SK-N-SH (cell line): ENCODE results near the gene MYO1E. TPM values are rescaled to one million over a fixed set of nuclear protein-coding genes. Genes with fewer than 3 reads are reported as not detected.

Source experiments
- CTCF ChIA-PET: fragments of 300-600, 350-600 bp; formaldehyde crosslinking; extraction: SDS; loops from one replicate; lab custom pipeline; 2021; lab: Yijun Ruan, JAX
- POLR2A ChIA-PET: fragments of 350-600 bp; sonication (Branson Sonifier 250); formaldehyde crosslinking; extraction: SDS; loops from one replicate; lab custom pipeline; 2020; ENCODE audit warnings: antibody characterized with exemption, inconsistent platforms; lab: Yijun Ruan, JAX
- DNase-seq: peaks from one replicate; pipeline ENCODE4 v3.0.0; 2012
- H2AFZ ChIP-seq: fragments of 200-600 bp; sonication (generic); 2 replicates; pipeline ENCODE4 v1.8.1; 2016; ENCODE audit warnings: antibody characterized with exemption, mild to moderate bottlenecking, low read depth
- H3F3A ChIP-seq: fragments of 200-600 bp; sonication (generic); replicated peaks from 2 replicates; pipeline ENCODE3; 2016; ENCODE audit warnings: antibody characterized with exemption, mild to moderate bottlenecking; ENCODE audit not compliant: insufficient read depth
- H3K27ac ChIP-seq, 2 experiments: fragments of 200-500 bp in 1 of 2; fragments of 200-600 bp in 1 of 2; sonication (Bioruptor generic) in 1 of 2; sonication (generic), shearing (Covaris generic) in 1 of 2; 2 replicates each; pipeline versions ENCODE4 v1.5.1 to v1.6.1; 2014 to 2016; ENCODE audit warnings: low read depth in 2 of 2, inconsistent platforms in 1 of 2, low read length in 1 of 2, mild to moderate bottlenecking in 1 of 2, mixed read lengths in 1 of 2
- H3K27me3 ChIP-seq: fragments of 200-600 bp; sonication (generic), shearing (Covaris generic); 2 replicates; pipeline ENCODE4 v1.6.1; 2016; ENCODE audit warnings: mixed run types; ENCODE audit not compliant: insufficient read depth
- H3K36me3 ChIP-seq, 2 experiments: fragments of 200-500 bp in 1 of 2; fragments of 200-600 bp in 1 of 2; sonication (Bioruptor generic) in 1 of 2; sonication (generic) in 1 of 2; replicated peaks in 1 of 2; 2 replicates each; pipeline versions ENCODE3 to v1.5.1; 2014 to 2016; ENCODE audit warnings: low read length in 1 of 2, mild to moderate bottlenecking in 1 of 2; ENCODE audit not compliant: insufficient read depth in 2 of 2, control insufficient read depth in 1 of 2
- H3K4me1 ChIP-seq, 2 experiments: fragments of 200-500 bp in 1 of 2; fragments of 200-600 bp in 1 of 2; sonication (Bioruptor generic) in 1 of 2; sonication (generic), shearing (Covaris generic) in 1 of 2; 2 replicates each; pipeline versions ENCODE4 v1.5.1 to v1.6.1; 2014 to 2016; ENCODE audit warnings: low read depth in 1 of 2, low read length in 1 of 2, mixed run types in 1 of 2; ENCODE audit not compliant: insufficient read depth in 2 of 2, control insufficient read depth in 1 of 2
- H3K4me2 ChIP-seq: fragments of 200-600 bp; sonication (generic), shearing (Covaris generic); 2 replicates; pipeline ENCODE4 v1.6.1; 2017; ENCODE audit warnings: mixed run types
- H3K4me3 ChIP-seq, 2 experiments: fragments of 200-500 bp in 1 of 2; fragments of 200-600 bp in 1 of 2; sonication (Bioruptor generic) in 1 of 2; sonication (generic), shearing (Covaris generic) in 1 of 2; 2 replicates each; pipeline versions ENCODE4 v1.5.1 to v1.8.1; 2014 to 2016; ENCODE audit warnings: low read depth in 2 of 2, inconsistent platforms in 1 of 2, low read length in 1 of 2, mild to moderate bottlenecking in 1 of 2, mixed read lengths in 1 of 2, moderate library complexity in 1 of 2
- H3K79me2 ChIP-seq: fragments of 200-600 bp; sonication (generic); 2 replicates; pipeline ENCODE4 v1.8.1; 2017; ENCODE audit warnings: mild to moderate bottlenecking; ENCODE audit not compliant: insufficient read depth
- H3K9ac ChIP-seq: fragments of 200-600 bp; sonication (generic); 2 replicates; pipeline ENCODE4 v1.6.1; 2017; ENCODE audit warnings: mixed run types
- H3K9me2 ChIP-seq: fragments of 200-600 bp; sonication (generic); 2 replicates; pipeline ENCODE4 v1.6.1; 2017; ENCODE audit warnings: mixed run types
- H3K9me3 ChIP-seq: fragments of 200-600 bp; sonication (generic); 2 replicates; pipeline ENCODE4 v1.6.1; 2017; ENCODE audit warnings: mixed run types, mild to moderate bottlenecking, moderate library complexity
- H4K20me1 ChIP-seq: fragments of 200-600 bp; sonication (generic); 2 replicates; pipeline ENCODE4 v1.6.1; 2017; ENCODE audit warnings: mild to moderate bottlenecking, mixed run types; ENCODE audit not compliant: insufficient read depth
- CHD2 ChIP-seq: fragments of 150-350 bp; IDR thresholded peaks from 2 replicates; pipeline ENCODE4 v1.6.1; 2018; ENCODE audit warnings: low read length; ENCODE audit not compliant: partially characterized antibody
- ELF1 ChIP-seq: IDR thresholded peaks from 2 replicates; pipeline ENCODE4 v1.4.0; 2012
- EP300 ChIP-seq, 2 experiments: IDR thresholded peaks; 2 replicates each; pipeline versions ENCODE4 v1.4.0 to v1.6.1; 2012; ENCODE audit warnings: borderline replicate concordance in 1 of 2, low read depth in 1 of 2, low read length in 1 of 2
- FOXJ3 ChIP-seq: sonication (generic); formaldehyde crosslinking; IDR thresholded peaks from 2 replicates; pipeline ENCODE4 v1.5.1; 2020; ENCODE audit warnings: mild to moderate bottlenecking, missing genetic modification reagents
- FOXM1 ChIP-seq: IDR thresholded peaks from 2 replicates; pipeline ENCODE4 v1.4.0; 2012; ENCODE audit warnings: low read depth, mild to moderate bottlenecking
- IRF3 ChIP-seq: fragments of 150-350 bp; IDR thresholded peaks from 2 replicates; pipeline ENCODE4 v1.6.1; 2016; ENCODE audit warnings: mild to moderate bottlenecking, low read depth, low read length
- NFIC ChIP-seq: IDR thresholded peaks from 2 replicates; pipeline ENCODE4 v1.4.0; 2012; ENCODE audit warnings: borderline replicate concordance
- POLR2AphosphoS5 ChIP-seq: IDR thresholded peaks from 2 replicates; pipeline ENCODE4 v1.6.1; 2012; ENCODE audit warnings: low read depth, low read length
- RXRA ChIP-seq: IDR thresholded peaks from 2 replicates; pipeline ENCODE4 v1.4.0; 2012; ENCODE audit warnings: low read depth, mild to moderate bottlenecking, borderline replicate concordance
- SIN3A ChIP-seq: IDR thresholded peaks from 2 replicates; pipeline ENCODE4 v1.6.1; 2012; ENCODE audit warnings: low read depth, mild to moderate bottlenecking, low read length, moderate library complexity, borderline replicate concordance
- SMC3 ChIP-seq: IDR thresholded peaks from 2 replicates; pipeline ENCODE4 v1.6.1; 2012; ENCODE audit warnings: low read depth, low read length, improper control_type of control experiment
- TAF1 ChIP-seq: IDR thresholded peaks from 2 replicates; pipeline ENCODE4 v1.6.1; 2012; ENCODE audit warnings: low read depth, mild to moderate bottlenecking, low read length, moderate library complexity, borderline replicate concordance
- TCF12 ChIP-seq: IDR thresholded peaks from 2 replicates; pipeline ENCODE4 v1.4.0; 2012
- WGBS: methylation state at CpG from one replicate; pipeline ENCODE4 v1.1.6; 2017; ENCODE audit warnings: low lambda C conversion rate; 5-methylcytosine and 5-hydroxymethylcytosine counted together
- polyA plus RNA-seq, 3 experiments: library from polyadenylated mRNA; depleted of rRNA; stranded (reverse); fragments of >200 nt; gene quantifications; 2 replicates each; pipeline ENCODE4 v1.2.3, GENCODE V29; 2012
- TF ChIP-seq, protein P1 (sequence below): IDR thresholded peaks from 2 replicates; pipeline ENCODE4; 2012
- TF ChIP-seq, protein P2 (sequence below): fragments of 200-600 bp; sonication (generic); IDR thresholded peaks from 2 replicates; pipeline ENCODE4 v1.6.1; 2017; ENCODE audit warnings: antibody characterized with exemption, mild to moderate bottlenecking, moderate library complexity
- TF ChIP-seq, protein P3 (sequence below): IDR thresholded peaks from 2 replicates; pipeline ENCODE4 v1.6.1; 2012; ENCODE audit warnings: mild to moderate bottlenecking, low read depth, low read length, moderate library complexity

MYO1E gene
- polyA plus RNA-seq, 1 of the 3 experiments (the other 2 are of a cell fraction): 9.7 TPM

- no peak for TF ChIP-seq RXRA
- TF ChIP-seq, protein P1, sequence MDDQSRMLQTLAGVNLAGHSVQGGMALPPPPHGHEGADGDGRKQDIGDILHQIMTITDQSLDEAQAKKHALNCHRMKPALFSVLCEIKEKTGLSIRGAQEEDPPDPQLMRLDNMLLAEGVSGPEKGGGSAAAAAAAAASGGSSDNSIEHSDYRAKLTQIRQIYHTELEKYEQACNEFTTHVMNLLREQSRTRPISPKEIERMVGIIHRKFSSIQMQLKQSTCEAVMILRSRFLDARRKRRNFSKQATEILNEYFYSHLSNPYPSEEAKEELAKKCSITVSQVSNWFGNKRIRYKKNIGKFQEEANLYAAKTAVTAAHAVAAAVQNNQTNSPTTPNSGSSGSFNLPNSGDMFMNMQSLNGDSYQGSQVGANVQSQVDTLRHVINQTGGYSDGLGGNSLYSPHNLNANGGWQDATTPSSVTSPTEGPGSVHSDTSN: no peak
- TF ChIP-seq POLR2AphosphoS5: no peak
- TF ChIP-seq CHD2: no peak
- TF ChIP-seq, protein P2, sequence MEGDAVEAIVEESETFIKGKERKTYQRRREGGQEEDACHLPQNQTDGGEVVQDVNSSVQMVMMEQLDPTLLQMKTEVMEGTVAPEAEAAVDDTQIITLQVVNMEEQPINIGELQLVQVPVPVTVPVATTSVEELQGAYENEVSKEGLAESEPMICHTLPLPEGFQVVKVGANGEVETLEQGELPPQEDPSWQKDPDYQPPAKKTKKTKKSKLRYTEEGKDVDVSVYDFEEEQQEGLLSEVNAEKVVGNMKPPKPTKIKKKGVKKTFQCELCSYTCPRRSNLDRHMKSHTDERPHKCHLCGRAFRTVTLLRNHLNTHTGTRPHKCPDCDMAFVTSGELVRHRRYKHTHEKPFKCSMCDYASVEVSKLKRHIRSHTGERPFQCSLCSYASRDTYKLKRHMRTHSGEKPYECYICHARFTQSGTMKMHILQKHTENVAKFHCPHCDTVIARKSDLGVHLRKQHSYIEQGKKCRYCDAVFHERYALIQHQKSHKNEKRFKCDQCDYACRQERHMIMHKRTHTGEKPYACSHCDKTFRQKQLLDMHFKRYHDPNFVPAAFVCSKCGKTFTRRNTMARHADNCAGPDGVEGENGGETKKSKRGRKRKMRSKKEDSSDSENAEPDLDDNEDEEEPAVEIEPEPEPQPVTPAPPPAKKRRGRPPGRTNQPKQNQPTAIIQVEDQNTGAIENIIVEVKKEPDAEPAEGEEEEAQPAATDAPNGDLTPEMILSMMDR: no peak
- no peak for TF ChIP-seq NFIC
- TF ChIP-seq SIN3A: no peak
- TF ChIP-seq, all 33 proteins: peak for 0
Observed at GRCh38 chr15:59335207-59335786, 37.4 kb downstream of the MYO1E start (continued).

DNA sequence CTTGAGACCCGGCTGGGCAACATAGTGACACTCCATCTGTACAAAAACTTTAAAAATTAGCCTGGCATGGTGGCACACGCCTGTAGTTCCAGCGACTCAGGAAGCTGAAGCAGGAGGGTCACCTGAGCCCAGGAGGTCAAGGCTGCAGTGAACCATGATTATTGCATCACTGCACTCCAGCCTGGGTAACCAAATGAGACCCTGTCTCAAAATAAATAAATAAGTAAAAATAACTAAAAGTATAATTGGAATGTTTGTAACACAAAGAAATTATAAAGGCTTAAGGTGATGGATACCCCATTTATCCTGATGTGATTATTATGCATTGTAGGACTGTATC lies 38.6 kb downstream of the MYO1E start:
- no peak overlapping the region for H3K4me3 ChIP-seq
- ChIA-PET POLR2A (no interaction called here), CTCF (no interaction called here)
- no peaks in the 10 kb centered on the region for H3K36me3 ChIP-seq
- WGBS: 93% methylated on average over 3 of the region's 3 CpGs
- H3K4me1 ChIP-seq: no peaks in the 10 kb centered on the region
- H3K27me3 ChIP-seq: no peaks in the 10 kb centered on the region
- peaks cover 3% of the 10 kb centered on the region; the same call in 1 of the 2 replicates for H4K20me1 ChIP-seq
- no peak overlapping the region for H3K27ac ChIP-seq
- H3F3A ChIP-seq: no peaks in the 10 kb centered on the region
- no peaks in the 10 kb centered on the region for H3K9me2 ChIP-seq
- H3K9ac ChIP-seq: no peak overlapping the region
- H3K4me2 ChIP-seq: no peak overlapping the region
- H3K79me2 ChIP-seq: peaks cover 35% of the 10 kb centered on the region
- no peak overlapping the region for H2AFZ ChIP-seq
- no peak for TF ChIP-seq EP300 (IDR thresholded peaks at IDR 0.05; ENCODE audit: borderline replicate concordance in 1 of 2, low read depth in 1 of 2, low read length in 1 of 2)
- no peak for TF ChIP-seq CHD2
- TF ChIP-seq, protein P1: no peak
- no peak for TF ChIP-seq ELF1
- no peak for TF ChIP-seq NFIC
- no peak for TF ChIP-seq SMC3
- no peak for TF ChIP-seq FOXM1
- TF ChIP-seq, protein P3, sequence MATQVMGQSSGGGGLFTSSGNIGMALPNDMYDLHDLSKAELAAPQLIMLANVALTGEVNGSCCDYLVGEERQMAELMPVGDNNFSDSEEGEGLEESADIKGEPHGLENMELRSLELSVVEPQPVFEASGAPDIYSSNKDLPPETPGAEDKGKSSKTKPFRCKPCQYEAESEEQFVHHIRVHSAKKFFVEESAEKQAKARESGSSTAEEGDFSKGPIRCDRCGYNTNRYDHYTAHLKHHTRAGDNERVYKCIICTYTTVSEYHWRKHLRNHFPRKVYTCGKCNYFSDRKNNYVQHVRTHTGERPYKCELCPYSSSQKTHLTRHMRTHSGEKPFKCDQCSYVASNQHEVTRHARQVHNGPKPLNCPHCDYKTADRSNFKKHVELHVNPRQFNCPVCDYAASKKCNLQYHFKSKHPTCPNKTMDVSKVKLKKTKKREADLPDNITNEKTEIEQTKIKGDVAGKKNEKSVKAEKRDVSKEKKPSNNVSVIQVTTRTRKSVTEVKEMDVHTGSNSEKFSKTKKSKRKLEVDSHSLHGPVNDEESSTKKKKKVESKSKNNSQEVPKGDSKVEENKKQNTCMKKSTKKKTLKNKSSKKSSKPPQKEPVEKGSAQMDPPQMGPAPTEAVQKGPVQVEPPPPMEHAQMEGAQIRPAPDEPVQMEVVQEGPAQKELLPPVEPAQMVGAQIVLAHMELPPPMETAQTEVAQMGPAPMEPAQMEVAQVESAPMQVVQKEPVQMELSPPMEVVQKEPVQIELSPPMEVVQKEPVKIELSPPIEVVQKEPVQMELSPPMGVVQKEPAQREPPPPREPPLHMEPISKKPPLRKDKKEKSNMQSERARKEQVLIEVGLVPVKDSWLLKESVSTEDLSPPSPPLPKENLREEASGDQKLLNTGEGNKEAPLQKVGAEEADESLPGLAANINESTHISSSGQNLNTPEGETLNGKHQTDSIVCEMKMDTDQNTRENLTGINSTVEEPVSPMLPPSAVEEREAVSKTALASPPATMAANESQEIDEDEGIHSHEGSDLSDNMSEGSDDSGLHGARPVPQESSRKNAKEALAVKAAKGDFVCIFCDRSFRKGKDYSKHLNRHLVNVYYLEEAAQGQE: no peak
- TF ChIP-seq FOXJ3 (CRISPR knock-in tag): no peak
- no peak for TF ChIP-seq IRF3
- no peak for TF ChIP-seq TCF12
- no peak for TF ChIP-seq TAF1
- no peaks in the 10 kb centered on the region for H3K9me3 ChIP-seq
- DNase-seq: no peak
